Spleen (tissue), 11 donors: ENCODE results near the gene ZNF692. TPM values are rescaled to one million over a fixed set of nuclear protein-coding genes. Genes with fewer than 3 reads are reported as not detected.
A peak's percentile ranks its signal among the peaks of the same experiment; 100 is the strongest.

Experiments used
- DNase-seq: peaks from one replicate; pipeline ENCODE4 v3.0.0-alpha.2; 2020
- H3K27ac ChIP-seq, 8 donors: fragments of 200-600 bp; sonication (generic) in 7 of 8; 1 replicate in 4 of 8; 2 replicates in 4 of 8; pipeline versions ENCODE4 v1.5.0 to v1.8.0; 2016 to 2021; ENCODE audit warnings: inconsistent platforms in 4 of 8, mild to moderate bottlenecking in 4 of 8, moderate library complexity in 1 of 8
- H3K27me3 ChIP-seq, 7 donors: fragments of 200-600 bp; sonication (generic) in 6 of 7; replicated peaks in 1 of 7; 1 replicate in 4 of 7; 2 replicates in 3 of 7; pipeline versions ENCODE4 v1.5.0 to v1.8.0; 2016 to 2021; ENCODE audit warnings: inconsistent platforms in 3 of 7, mild to moderate bottlenecking in 1 of 7
- H3K36me3 ChIP-seq, 6 donors: fragments of 200-600 bp; sonication (generic) in 5 of 6; 1 replicate in 4 of 6; 2 replicates in 2 of 6; pipeline versions ENCODE4 v1.5.0 to v1.8.0; 2016 to 2021; ENCODE audit warnings: inconsistent platforms in 2 of 6
- H3K4me1 ChIP-seq, 6 donors: fragments of 200-600 bp; sonication (generic) in 5 of 6; 1 replicate in 3 of 6; 2 replicates in 3 of 6; pipeline versions ENCODE4 v1.5.0 to v1.8.0; 2016 to 2021; ENCODE audit warnings: inconsistent platforms in 3 of 6
- H3K4me3 ChIP-seq, 8 donors: fragments of 200-600 bp; sonication (generic) in 7 of 8; 1 replicate in 4 of 8; 2 replicates in 4 of 8; pipeline versions ENCODE4 v1.5.0 to v1.8.0; 2016 to 2021; ENCODE audit warnings: inconsistent platforms in 4 of 8, mild to moderate bottlenecking in 4 of 8, moderate library complexity in 2 of 8
- H3K9me3 ChIP-seq, 8 donors: fragments of 200-600 bp; sonication (generic) in 7 of 8; 1 replicate in 4 of 8; 2 replicates in 4 of 8; pipeline versions ENCODE4 v1.5.0 to v1.8.0; 2016 to 2021; ENCODE audit warnings: inconsistent platforms in 4 of 8
- POLR2A ChIP-seq, 3 donors: fragments of 450-650 bp; IDR thresholded peaks; one replicate each; pipeline ENCODE4 v1.5.1; 2017; ENCODE audit warnings: antibody characterized with exemption in 3 of 3, mild to moderate bottlenecking in 1 of 3
- POLR2AphosphoS5 ChIP-seq, 3 donors: sonication (generic); formaldehyde crosslinking; IDR thresholded peaks; one replicate each; pipeline ENCODE4 v1.5.1; 2017; ENCODE audit warnings: antibody characterized with exemption in 3 of 3
- WGBS, 5 donors: extraction: QIAGEN DNeasy Blood & Tissue Kit in 3 of 5; methylation state at CpG; one replicate each; pipeline versions ENCODE4 v1.1.5 to v1.1.7; 2013 to 2018; 5-methylcytosine and 5-hydroxymethylcytosine counted together
- intact Hi-C: fragments of 100-400 bp; cut with DNase I; formaldehyde crosslinking; loops from one replicate; pipeline ENCODE4 v1.15.0; 2023; ENCODE audit warnings: low total_unique reads
- polyA plus RNA-seq, 3 donors: library from polyadenylated mRNA; stranded (reverse); fragments of 200-250 nt; gene quantifications; one replicate each; pipeline ENCODE4 v1.2.1, GENCODE V29; 2013
- total RNA-seq, 7 donors: library from RNA; depleted of rRNA in 3 of 7; stranded (reverse); fragments of >200 nt in 3 of 7; fragmentation: NEBNext Ultra II Directional in 4 of 7; extraction: Animal tissue kit (Norgen Biotek cat#: 25700) in 4 of 7; gene quantifications; one replicate each; pipeline versions ENCODE4 v1.1.0 to v1.2.1, GENCODE V29; 2016 to 2021
- TF ChIP-seq, protein P1 (sequence below), 11 experiments: fragments of 200-600 bp in 7 of 11; fragments of 450-650 bp in 4 of 11; sonication (generic) in 4 of 11; IDR thresholded peaks in 8 of 11; conservative IDR thresholded peaks in 3 of 11; 1 replicate in 7 of 11; 2 replicates in 4 of 11; pipeline versions ENCODE4 v1.4.0 to v1.8.0; 2016 to 2021; ENCODE audit warnings: antibody characterized with exemption in 11 of 11, inconsistent platforms in 4 of 11, mild to moderate bottlenecking in 1 of 11
- donor health status: healthy with polysubstance abuse.
- donor health status: DM: no; HTN: no; CAD: no; lungs with moderate emphysema.
- donor health status: DM: no; HTN: no; CAD: no.
- donor health status: Bipolar disorder and iron deficiency.
- donor health status: healthy.
- donor health status: DM: no; HTN: no; CAD: no.
- donor health status: DM: yes; HTN: yes; CAD: no.

The ZNF692 gene
- total and polyA plus RNA-seq, 10 donors: 33.5 to 138 (median 48.6) TPM

DNA sequence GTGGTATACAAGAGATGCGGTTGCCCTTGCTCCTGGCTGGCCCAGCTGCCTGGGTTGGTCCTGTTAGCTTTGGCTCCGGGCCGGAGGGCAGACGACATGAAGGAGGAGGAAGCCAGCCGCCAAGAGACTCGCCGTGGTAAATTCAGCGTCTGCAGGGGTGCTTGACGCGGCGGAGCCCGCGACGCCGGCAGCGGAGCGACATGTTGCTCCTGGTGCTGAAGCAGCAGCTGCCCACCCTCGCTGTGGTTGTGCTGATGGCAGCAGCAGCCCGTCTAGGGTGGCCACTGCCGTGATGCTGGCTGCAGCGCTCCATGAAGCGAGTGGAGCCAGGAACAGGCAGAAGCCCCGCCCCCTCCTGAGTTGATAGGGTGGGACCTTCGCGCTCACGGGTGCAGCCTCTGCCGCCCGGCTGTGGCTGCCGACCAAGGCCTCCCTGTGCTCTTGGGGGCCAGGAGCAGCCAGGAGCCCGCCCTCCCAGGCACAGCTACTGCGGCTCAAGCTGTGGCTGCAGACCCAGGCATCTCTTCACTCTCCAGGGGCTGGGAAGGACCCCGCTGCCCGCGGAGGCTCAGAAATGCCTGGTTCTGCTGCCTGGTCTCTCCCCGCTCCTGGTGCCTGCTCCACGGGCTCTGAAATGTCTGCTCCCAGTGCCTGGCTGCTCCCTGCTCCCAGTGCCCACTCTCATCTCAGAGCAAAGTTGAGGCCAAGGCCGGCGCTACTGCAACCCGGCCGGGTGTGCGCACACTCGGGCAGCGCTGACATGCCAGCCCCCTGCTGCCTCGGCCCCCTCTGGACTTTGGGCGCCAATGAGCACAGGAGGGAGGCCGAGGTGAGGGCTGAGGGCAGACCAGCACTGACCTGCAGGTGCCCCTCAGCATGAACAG, 4.4 kb upstream of the ZNF692 start:
- 9 to 14% (median 11%) methylated on average over 30 to 46 of the region's 46 CpGs for WGBS, 5 donors
- TF ChIP-seq POLR2A (IDR thresholded peaks at IDR 0.05): peak in 1 of 3 donors; percentile 55
- TF ChIP-seq, protein P1, sequence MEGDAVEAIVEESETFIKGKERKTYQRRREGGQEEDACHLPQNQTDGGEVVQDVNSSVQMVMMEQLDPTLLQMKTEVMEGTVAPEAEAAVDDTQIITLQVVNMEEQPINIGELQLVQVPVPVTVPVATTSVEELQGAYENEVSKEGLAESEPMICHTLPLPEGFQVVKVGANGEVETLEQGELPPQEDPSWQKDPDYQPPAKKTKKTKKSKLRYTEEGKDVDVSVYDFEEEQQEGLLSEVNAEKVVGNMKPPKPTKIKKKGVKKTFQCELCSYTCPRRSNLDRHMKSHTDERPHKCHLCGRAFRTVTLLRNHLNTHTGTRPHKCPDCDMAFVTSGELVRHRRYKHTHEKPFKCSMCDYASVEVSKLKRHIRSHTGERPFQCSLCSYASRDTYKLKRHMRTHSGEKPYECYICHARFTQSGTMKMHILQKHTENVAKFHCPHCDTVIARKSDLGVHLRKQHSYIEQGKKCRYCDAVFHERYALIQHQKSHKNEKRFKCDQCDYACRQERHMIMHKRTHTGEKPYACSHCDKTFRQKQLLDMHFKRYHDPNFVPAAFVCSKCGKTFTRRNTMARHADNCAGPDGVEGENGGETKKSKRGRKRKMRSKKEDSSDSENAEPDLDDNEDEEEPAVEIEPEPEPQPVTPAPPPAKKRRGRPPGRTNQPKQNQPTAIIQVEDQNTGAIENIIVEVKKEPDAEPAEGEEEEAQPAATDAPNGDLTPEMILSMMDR (IDR thresholded peaks at IDR 0.05 in 8 of 11, conservative IDR thresholded peaks at IDR 0.05 in 3 of 11): no peak
- TF ChIP-seq POLR2AphosphoS5 (IDR thresholded peaks at IDR 0.05): peak; percentile 84 to 91 (median 88)
- intact Hi-C loops: no loop called here
- Histone ChIP-seq H3K27me3 (no peaks in the 10 kb centered on the region), H3K4me1 (peaks cover 14 to 43% (median 26%) of the 10 kb centered on the region in 6 donors), H3K4me3 (peak overlapping the region; percentile 37 to 82 (median 64)), H3K27ac (peak overlapping the region; percentile 30 to 89 (median 84)), H3K9me3 (no peaks in the 10 kb centered on the region), H3K36me3 (no peaks in the 10 kb centered on the region)
- peak; percentile 97 for DNase-seq

DNA sequence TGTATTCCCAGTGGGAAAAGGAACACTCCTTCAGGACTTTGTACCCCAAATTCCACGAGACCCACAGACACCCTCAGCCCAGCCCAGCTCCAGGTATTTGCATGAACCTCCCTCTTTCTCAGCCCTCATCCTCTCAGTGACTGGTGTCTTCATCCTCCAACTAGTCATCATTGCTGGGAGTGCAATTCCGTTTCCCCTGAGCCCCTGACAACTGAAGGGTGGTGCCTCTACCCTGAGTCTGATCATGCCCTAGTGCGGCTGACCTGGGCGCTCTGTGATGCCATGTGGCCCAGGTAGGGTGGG, 3.8 kb upstream of the ZNF692 start:
- 16 to 25% (median 19%) methylated on average over 4 of the region's 4 CpGs for WGBS, 5 donors
- H3K4me1 ChIP-seq: peaks cover 19 to 49% (median 32%) of the 10 kb centered on the region in 6 donors
- peak overlapping the region; percentile 37 to 82 (median 64) for H3K4me3 ChIP-seq
- no peaks in the 10 kb centered on the region for H3K36me3 ChIP-seq
- no peaks in the 10 kb centered on the region for H3K9me3 ChIP-seq
- H3K27me3 ChIP-seq: no peaks in the 10 kb centered on the region
- peak overlapping the region; percentile 30 to 89 (median 84) for H3K27ac ChIP-seq
- no peak for DNase-seq
- intact Hi-C loops: no loop called here
- no peak for TF ChIP-seq POLR2A (IDR thresholded peaks at IDR 0.05)
- TF ChIP-seq, protein P1 (IDR thresholded peaks at IDR 0.05 in 8 of 11, conservative IDR thresholded peaks at IDR 0.05 in 3 of 11): no peak
- no peak for TF ChIP-seq POLR2AphosphoS5 (IDR thresholded peaks at IDR 0.05)

DNA sequence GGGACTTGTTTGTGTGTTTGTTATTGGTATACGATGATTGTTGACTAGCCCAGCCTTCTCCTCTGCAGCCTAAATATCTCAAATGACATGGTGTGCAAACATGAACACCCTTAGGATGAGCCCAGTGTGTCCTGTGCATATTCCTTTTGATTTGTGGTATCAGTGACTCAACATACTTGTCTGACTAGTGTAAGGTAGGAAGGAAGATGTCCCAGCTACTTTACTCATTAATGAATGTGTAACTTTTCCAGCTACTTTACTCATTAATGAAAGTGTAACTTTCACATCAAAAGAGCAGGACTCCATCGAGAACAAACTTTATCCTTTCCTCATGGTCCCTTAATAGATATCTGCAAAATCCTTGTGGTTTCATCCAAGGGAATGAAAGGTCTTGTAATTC, 2.7 kb upstream of the ZNF692 start:
- 94 to 98% (median 95%) methylated on average over 2 of the region's 2 CpGs for WGBS, 5 donors
- Histone ChIP-seq H3K4me3 (no peak overlapping the region), H3K27ac (no peak overlapping the region), H3K4me1 (peaks cover 23 to 59% (median 41%) of the 10 kb centered on the region in 6 donors), H3K36me3 (no peaks in the 10 kb centered on the region), H3K9me3 (no peaks in the 10 kb centered on the region), H3K27me3 (no peaks in the 10 kb centered on the region)
- no peak for TF ChIP-seq POLR2A (IDR thresholded peaks at IDR 0.05)
- TF ChIP-seq, protein P1 (IDR thresholded peaks at IDR 0.05 in 8 of 11, conservative IDR thresholded peaks at IDR 0.05 in 3 of 11): no peak
- TF ChIP-seq POLR2AphosphoS5 (IDR thresholded peaks at IDR 0.05): no peak
- intact Hi-C loops: no loop called here
- no peak for DNase-seq

DNA sequence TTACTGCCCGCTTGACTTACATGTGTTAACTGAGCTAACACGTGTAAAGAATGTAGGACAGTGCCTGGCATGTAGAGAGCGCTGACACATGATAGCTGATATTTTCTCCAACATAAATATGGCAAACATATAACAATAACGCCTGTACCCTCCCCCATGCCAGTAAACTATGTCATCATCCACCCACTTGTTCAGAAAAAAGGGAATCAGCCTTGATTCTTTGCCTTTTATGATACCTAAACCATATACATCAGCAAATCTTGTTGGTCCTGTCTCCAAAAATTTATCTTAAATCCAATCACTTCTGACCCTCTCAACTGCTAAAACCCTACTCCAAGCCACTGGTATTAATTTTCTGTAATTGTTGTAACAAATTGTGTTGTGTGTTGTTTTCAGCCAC, 1.1 kb upstream of the ZNF692 start:
- Histone ChIP-seq H3K27me3 (no peaks in the 10 kb centered on the region), H3K4me3 (peak overlapping the region in 1 of 8 donors; percentile 76), H3K9me3 (no peaks in the 10 kb centered on the region), H3K36me3 (peaks cover 0 to 11% (median 0%) of the 10 kb centered on the region in 6 donors), H3K4me1 (peaks cover 23 to 73% (median 42%) of the 10 kb centered on the region in 6 donors), H3K27ac (peak overlapping the region; percentile 86 to 99 (median 94))
- no peak for DNase-seq
- TF ChIP-seq, protein P1 (IDR thresholded peaks at IDR 0.05 in 8 of 11, conservative IDR thresholded peaks at IDR 0.05 in 3 of 11): no peak
- TF ChIP-seq POLR2AphosphoS5 (IDR thresholded peaks at IDR 0.05): no peak
- no peak for TF ChIP-seq POLR2A (IDR thresholded peaks at IDR 0.05)
- WGBS, 5 donors: 82 to 91% (median 84%) methylated on average over 4 of the region's 4 CpGs
- intact Hi-C loops: no loop called here
